OCI-LY7 (cell line): Measurements from ENCODE around the gene DCD. TPM values are rescaled to one million over a fixed set of nuclear protein-coding genes. Genes with fewer than 3 reads are reported as not detected.

ENCODE experiments used
- BruUV-seq: library from RNA; stranded (reverse); fragments of 400-500 nt; replicated peaks from 2 replicates; lab custom pipeline; 2021; lab: Mats Ljungman, UMichigan
- CTCF ChIA-PET: fragments of 300-600 bp; sonication (Branson Sonifier 250); formaldehyde crosslinking; loops from one replicate; lab custom pipeline; 2022; ENCODE audit warnings: antibody characterized with exemption; ENCODE audit not compliant: unreplicated experiment; lab: Charles Lee
- POLR2A ChIA-PET: fragments of 300-600 bp; sonication (Branson Sonifier 250); formaldehyde crosslinking; loops from one replicate; lab custom pipeline; 2022; ENCODE audit warnings: antibody characterized with exemption; lab: Charles Lee
- DNase-seq: peaks from one replicate; pipeline ENCODE4 v3.0.0-alpha.2; 2015; ENCODE audit warnings: low spot score
- H2AFZ ChIP-seq: fragments of 200-600 bp; sonication (generic), shearing (Covaris generic); 2 replicates; pipeline ENCODE4 v1.6.1; 2014; ENCODE audit warnings: mild to moderate bottlenecking, antibody characterized with exemption, low read length, moderate library complexity
- H3K27ac ChIP-seq: fragments of 200-600 bp; sonication (generic); 2 replicates; pipeline ENCODE4 v1.5.1; 2014; ENCODE audit warnings: mixed run types, low read depth, mild to moderate bottlenecking, moderate library complexity, low read length, inconsistent platforms; ENCODE audit not compliant: poor library complexity, severe bottlenecking
- H3K36me3 ChIP-seq: fragments of 200-600 bp; sonication (generic); 2 replicates; pipeline ENCODE4 v1.6.1; 2014; ENCODE audit warnings: mild to moderate bottlenecking, antibody characterized with exemption, low read length, moderate library complexity, mixed read lengths; ENCODE audit not compliant: insufficient read depth
- H3K4me1 ChIP-seq: fragments of 200-600 bp; sonication (generic); 2 replicates; pipeline ENCODE4 v1.5.1; 2014; ENCODE audit warnings: mild to moderate bottlenecking, low read length; ENCODE audit not compliant: insufficient read depth, poor library complexity, severe bottlenecking
- H3K4me2 ChIP-seq: fragments of 200-600 bp; sonication (generic); 2 replicates; pipeline ENCODE4 v1.6.1; 2014; ENCODE audit warnings: mild to moderate bottlenecking, low read length
- H3K4me3 ChIP-seq: fragments of 200-600 bp; sonication (generic); 2 replicates; pipeline ENCODE4 v1.5.1; 2014; ENCODE audit warnings: mild to moderate bottlenecking, low read depth, low read length; ENCODE audit not compliant: poor library complexity, severe bottlenecking
- H3K79me2 ChIP-seq: fragments of 200-600 bp; sonication (generic); 2 replicates; pipeline ENCODE4 v1.6.1; 2016; ENCODE audit warnings: low read depth, mild to moderate bottlenecking, low read length, moderate library complexity, mixed read lengths; ENCODE audit not compliant: insufficient read depth
- H3K9me2 ChIP-seq: fragments of 200-600 bp; sonication (generic); 2 replicates; pipeline ENCODE4 v1.6.1; 2016; ENCODE audit warnings: mild to moderate bottlenecking, low read length, mixed read lengths; ENCODE audit not compliant: insufficient read depth
- H3K9me3 ChIP-seq: fragments of 200-600 bp; sonication (generic); 2 replicates; pipeline ENCODE4 v1.6.1; 2014; ENCODE audit warnings: mild to moderate bottlenecking, mixed run types, low read length, mixed read lengths
- H4K20me1 ChIP-seq: fragments of 200-600 bp; sonication (generic); 2 replicates; pipeline ENCODE4 v1.6.1; 2014; ENCODE audit warnings: mild to moderate bottlenecking, antibody characterized with exemption, low read length, moderate library complexity, mixed read lengths; ENCODE audit not compliant: insufficient read depth
- CTCF ChIP-seq: fragments of 200-600 bp; sonication (generic); conservative IDR thresholded peaks from 2 replicates; pipeline ENCODE4 v1.5.1; 2014; ENCODE audit warnings: mild to moderate bottlenecking, antibody characterized with exemption, low read length, moderate library complexity, mixed read lengths
- EZH2phosphoT487 ChIP-seq: fragments of 200-600 bp; sonication (generic); IDR thresholded peaks from 2 replicates; pipeline ENCODE4 v1.6.1; 2018; ENCODE audit warnings: low read depth, borderline replicate concordance, mild to moderate bottlenecking, mixed run types, antibody characterized with exemption, low read length, moderate library complexity, mixed read lengths
- intact Hi-C: fragments of 100-400 bp; cut with micrococcal nuclease; formaldehyde crosslinking; loops from one replicate; pipeline ENCODE4 v1.10.0; 2022; ENCODE audit not compliant: unreplicated experiment
- total RNA-seq, 2 experiments: library from RNA; depleted of rRNA in 1 of 2; stranded (reverse); fragments of >200 nt in 1 of 2; shearing (Covaris generic) in 1 of 2; gene quantifications; 2 replicates each; pipeline ENCODE4 v1.2.3, GENCODE V29; 2014 to 2022

DCD gene
- total RNA-seq, 2 experiments from 2014 or later: not detected

- no peaks in the 10 kb centered on the region for H3K9me2 ChIP-seq
- TF ChIP-seq EZH2phosphoT487: no peak
- TF ChIP-seq CTCF: no peak
- CTCF ChIA-PET: no interaction called here
These were observed 2.7 kb upstream of the DCD start for GRCh38 chr12:54650889-54651288.

GRCh38 chr12:54650409-54650808 is 2.2 kb upstream of the DCD start:
- DNase-seq: no peak
- H3K4me1 ChIP-seq: no peaks in the 10 kb centered on the region
- H3K79me2 ChIP-seq: no peaks in the 10 kb centered on the region
- no peak overlapping the region for H2AFZ ChIP-seq
- H3K9me3 ChIP-seq: no peaks in the 10 kb centered on the region
- ChIA-PET POLR2A (interaction anchor here (0.8 to 2.3 kb wide), 4 partner anchors 8 to 673 kb away, joined by 3 to 6 read pairs (median 3); no protein-coding TSS in a partner anchor), CTCF (no interaction called here)
- H3K4me2 ChIP-seq: no peak overlapping the region
- H3K27ac ChIP-seq: no peak overlapping the region
- H3K4me3 ChIP-seq: no peak overlapping the region
- H4K20me1 ChIP-seq: no peaks in the 10 kb centered on the region
- H3K36me3 ChIP-seq: no peaks in the 10 kb centered on the region
- intact Hi-C loops: no loop called here
- TF ChIP-seq EZH2phosphoT487 (no peak), CTCF (no peak)
- BruUV-seq: no TSS peak
- H3K9me2 ChIP-seq: no peaks in the 10 kb centered on the region

More at GRCh38 chr12:54650889-54651288, 2.7 kb upstream of the DCD start:
- intact Hi-C loops: no loop called here
- no peaks in the 10 kb centered on the region for H3K4me1 ChIP-seq
- no peak overlapping the region for H3K27ac ChIP-seq
- BruUV-seq: no TSS peak
- H3K9me3 ChIP-seq: no peaks in the 10 kb centered on the region
- H3K79me2 ChIP-seq: no peaks in the 10 kb centered on the region
- H3K36me3 ChIP-seq: no peaks in the 10 kb centered on the region
- no peak overlapping the region for H2AFZ ChIP-seq
- POLR2A ChIA-PET: interaction anchor here (2.3 kb wide), 1 partner anchor 9 kb away, joined by 6 read pairs; no protein-coding TSS in a partner anchor
- DNase-seq: no peak
- H3K4me2 ChIP-seq: no peak overlapping the region
- no peak overlapping the region for H3K4me3 ChIP-seq
- no peaks in the 10 kb centered on the region for H4K20me1 ChIP-seq

GRCh38 chr12:54649825-54650224 is 1.7 kb upstream of the DCD start:
- TF ChIP-seq CTCF (no peak), EZH2phosphoT487 (no peak)
- H3K27ac ChIP-seq: no peak overlapping the region
- no peaks in the 10 kb centered on the region for H3K4me1 ChIP-seq
- no peaks in the 10 kb centered on the region for H3K79me2 ChIP-seq
- H3K4me3 ChIP-seq: no peak overlapping the region
- no peaks in the 10 kb centered on the region for H3K36me3 ChIP-seq
- intact Hi-C loops: no loop called here
- DNase-seq: no peak
- no TSS peak for BruUV-seq
- no peaks in the 10 kb centered on the region for H3K9me2 ChIP-seq
- no peak overlapping the region for H2AFZ ChIP-seq
- ChIA-PET POLR2A (interaction anchor here (0.8 to 1.0 kb wide), 3 partner anchors 9 to 674 kb away, joined by 3 read pairs; no protein-coding TSS in a partner anchor), CTCF (no interaction called here)
- H3K9me3 ChIP-seq: no peaks in the 10 kb centered on the region
- H4K20me1 ChIP-seq: no peaks in the 10 kb centered on the region
- H3K4me2 ChIP-seq: no peak overlapping the region
